BLaER1 treated with 17β-estradiol and CSF1 and Interleukin-3, amounts not matched to agents 10 nM and 100 nM (cell line): Measurements from ENCODE around the gene APBA2.
A peak's percentile ranks its signal among the peaks of the same experiment; 100 is the strongest.

Experiments used
- H3K27ac ChIP-seq, 11 experiments: shearing (Covaris generic); formaldehyde crosslinking; 2 replicates each; pipeline ENCODE4 v1.8.1; 2022
- H3K27me3 ChIP-seq, 11 experiments: shearing (Covaris generic); formaldehyde crosslinking; 2 replicates each; pipeline ENCODE4 v1.8.1; 2022
- H3K36me3 ChIP-seq, 11 experiments: shearing (Covaris generic); formaldehyde crosslinking; 2 replicates each; pipeline ENCODE4 v1.8.1; 2022
- H3K4me1 ChIP-seq, 10 experiments: shearing (Covaris generic); formaldehyde crosslinking; 2 replicates each; pipeline ENCODE4 v1.8.1; 2022
- H3K4me2 ChIP-seq, 11 experiments: shearing (Covaris generic); formaldehyde crosslinking; 2 replicates each; pipeline ENCODE4 v1.8.1; 2022
- H3K4me3 ChIP-seq, 10 experiments: shearing (Covaris generic); formaldehyde crosslinking; 2 replicates each; pipeline ENCODE4 v1.8.1; 2022
- H3K9ac ChIP-seq, 11 experiments: shearing (Covaris generic); formaldehyde crosslinking; 2 replicates each; pipeline ENCODE4 v1.8.1; 2022
- H3K9me3 ChIP-seq, 11 experiments: shearing (Covaris generic); formaldehyde crosslinking; replicated peaks in 1 of 11; 2 replicates each; pipeline ENCODE4 v1.8.1; 2022
- H4K20me1 ChIP-seq, 11 experiments: shearing (Covaris generic); formaldehyde crosslinking; 2 replicates each; pipeline ENCODE4 v1.8.1; 2022
- Cebpa-rat ChIP-seq, 11 experiments: shearing (Covaris generic); IDR thresholded peaks; 2 replicates each; pipeline ENCODE4 v1.8.1; 2022

APBA2 gene

GRCh38 chr15:28915041-28915810 lies 29.5 kb downstream of the APBA2 start:
- Histone ChIP-seq H3K27ac (no peak overlapping the region), H3K4me1 (peaks cover under 1 to 56% (median 36%) of the 10 kb centered on the region in 10 experiments; a peak in 18 of 20 replicates), H3K9me3 (no peaks in the 10 kb centered on the region), H4K20me1 (peaks cover 0 to 78% (median 41%) of the 10 kb centered on the region in 11 experiments; a peak in 17 of 22 replicates), H3K9ac (no peak overlapping the region), H3K4me2 (peak overlapping the region in 1 of 11 experiments; percentile 55; a peak in 2 of 22 replicates), H3K4me3 (no peak overlapping the region), H3K27me3 (no peaks in the 10 kb centered on the region; a peak in 1 of 22 replicates), H3K36me3 (no peaks in the 10 kb centered on the region)
- no peak for TF ChIP-seq Cebpa-rat (IDR thresholded peaks at IDR 0.05)

GRCh38 chr15:28915935-28916334 lies 30.2 kb downstream of the APBA2 start:
- H3K9ac ChIP-seq, result no peak overlapping the region
- no peak overlapping the region for H3K4me2 ChIP-seq
- H3K4me1 ChIP-seq, result peaks cover 8 to 63% (median 43%) of the 10 kb centered on the region in 10 experiments
- H4K20me1 ChIP-seq, result peaks cover 0 to 85% (median 48%) of the 10 kb centered on the region in 11 experiments; a peak in 17 of 22 replicates
- H3K27me3 ChIP-seq, result no peaks in the 10 kb centered on the region; a peak in 1 of 22 replicates
- TF ChIP-seq Cebpa-rat (IDR thresholded peaks at IDR 0.05), result no peak
- H3K4me3 ChIP-seq, result no peak overlapping the region
- H3K27ac ChIP-seq, result no peak overlapping the region
- no peaks in the 10 kb centered on the region for H3K9me3 ChIP-seq
- no peaks in the 10 kb centered on the region for H3K36me3 ChIP-seq

- TF ChIP-seq Cebpa-rat (IDR thresholded peaks at IDR 0.05), result no peak
- Histone ChIP-seq H3K9me3 (no peaks in the 10 kb centered on the region), H3K4me2 (peak overlapping the region in 6 of 11 experiments; percentile 0 to 49 (median 30); a peak in 8 of 22 replicates), H3K4me1 (peaks cover 9 to 76% (median 57%) of the 10 kb centered on the region in 10 experiments), H3K36me3 (peaks cover 0 to 11% (median 0%) of the 10 kb centered on the region in 11 experiments; a peak in 4 of 22 replicates), H4K20me1 (peaks cover 0 to 87% (median 59%) of the 10 kb centered on the region in 11 experiments; a peak in 17 of 22 replicates), H3K27me3 (peaks cover 0 to 10% (median 0%) of the 10 kb centered on the region in 11 experiments; a peak in 1 of 22 replicates), H3K4me3 (no peak overlapping the region), H3K9ac (no peak overlapping the region), H3K27ac (no peak overlapping the region)
These were observed 32.0 kb downstream of the APBA2 start for GRCh38 chr15:28917791-28918140.

GRCh38 chr15:28918141-28918983 lies 32.6 kb downstream of the APBA2 start:
- peaks cover 0 to 83% (median 56%) of the 10 kb centered on the region in 11 experiments; a peak in 17 of 22 replicates for H4K20me1 ChIP-seq
- peaks cover 9 to 77% (median 57%) of the 10 kb centered on the region in 10 experiments for H3K4me1 ChIP-seq
- no peak overlapping the region for H3K9ac ChIP-seq
- H3K27ac ChIP-seq, result no peak overlapping the region
- H3K36me3 ChIP-seq, result peaks cover 0 to 11% (median 0%) of the 10 kb centered on the region in 11 experiments; a peak in 4 of 22 replicates
- no peaks in the 10 kb centered on the region for H3K9me3 ChIP-seq
- no peak for TF ChIP-seq Cebpa-rat (IDR thresholded peaks at IDR 0.05)
- H3K27me3 ChIP-seq, result peaks cover 0 to 10% (median 0%) of the 10 kb centered on the region in 11 experiments; a peak in 1 of 22 replicates
- peak overlapping the region in 10 of 11 experiments; percentile 64 to 80 (median 71); a peak in 17 of 22 replicates for H3K4me2 ChIP-seq
- no peak overlapping the region for H3K4me3 ChIP-seq

- Histone ChIP-seq H3K9me3 (no peaks in the 10 kb centered on the region), H3K9ac (peak overlapping the region in 3 of 11 experiments; percentile 27 to 44 (median 37); a peak in 6 of 22 replicates), H3K4me3 (peak overlapping the region in 2 of 10 experiments; percentile 17 to 36; a peak in 2 of 20 replicates), H4K20me1 (peaks cover 0 to 80% (median 48%) of the 10 kb centered on the region in 11 experiments; a peak in 17 of 22 replicates), H3K27ac (peak overlapping the region in 3 of 11 experiments; percentile 21 to 30 (median 21); a peak in 1 of 22 replicates), H3K4me1 (peaks cover 9 to 74% (median 52%) of the 10 kb centered on the region in 10 experiments), H3K4me2 (peak overlapping the region; percentile 64 to 80 (median 72)), H3K36me3 (peaks cover 0 to 11% (median 0%) of the 10 kb centered on the region in 11 experiments; a peak in 4 of 22 replicates), H3K27me3 (peaks cover 0 to 10% (median 0%) of the 10 kb centered on the region in 11 experiments; a peak in 1 of 22 replicates)
- no peak for TF ChIP-seq Cebpa-rat (IDR thresholded peaks at IDR 0.05)
These were observed 33.4 kb downstream of the APBA2 start for GRCh38 chr15:28919201-28919635.

GRCh38 chr15:28919679-28920655 lies 34.2 kb downstream of the APBA2 start:
- H4K20me1 ChIP-seq, result peaks cover 0 to 74% (median 43%) of the 10 kb centered on the region in 11 experiments; a peak in 17 of 22 replicates
- H3K9ac ChIP-seq, result peak overlapping the region in 2 of 11 experiments; percentile 37 to 44; a peak in 2 of 22 replicates
- no peak for TF ChIP-seq Cebpa-rat (IDR thresholded peaks at IDR 0.05)
- H3K27me3 ChIP-seq, result peaks cover 0 to 10% (median 0%) of the 10 kb centered on the region in 11 experiments; a peak in 1 of 22 replicates
- H3K9me3 ChIP-seq, result no peaks in the 10 kb centered on the region
- peak overlapping the region; percentile 64 to 80 (median 72) for H3K4me2 ChIP-seq
- H3K4me3 ChIP-seq, result no peak overlapping the region
- H3K27ac ChIP-seq, result peak overlapping the region in 2 of 11 experiments; percentile 21 to 30; a peak in 1 of 22 replicates
- peaks cover 9 to 67% (median 46%) of the 10 kb centered on the region in 10 experiments for H3K4me1 ChIP-seq
- peaks cover 0 to 11% (median 0%) of the 10 kb centered on the region in 11 experiments; a peak in 4 of 22 replicates for H3K36me3 ChIP-seq

- Histone ChIP-seq H3K27ac (no peak overlapping the region), H3K9me3 (no peaks in the 10 kb centered on the region), H3K4me2 (peak overlapping the region; percentile 25 to 80 (median 70); a peak in 21 of 22 replicates)
These were observed 35.1 kb downstream of the APBA2 start for GRCh38 chr15:28920781-28921331.

More at GRCh38 chr15:28920781-28921331, 35.1 kb downstream of the APBA2 start:
- TF ChIP-seq Cebpa-rat (IDR thresholded peaks at IDR 0.05), result no peak
- peaks cover 0 to 11% (median 0%) of the 10 kb centered on the region in 11 experiments; a peak in 5 of 22 replicates for H3K36me3 ChIP-seq
- peaks cover 0 to 13% (median 0%) of the 10 kb centered on the region in 11 experiments; a peak in 1 of 22 replicates for H3K27me3 ChIP-seq
- H3K4me1 ChIP-seq, result peaks cover 9 to 66% (median 46%) of the 10 kb centered on the region in 10 experiments
- H3K9ac ChIP-seq, result no peak overlapping the region
- peaks cover 0 to 69% (median 43%) of the 10 kb centered on the region in 11 experiments; a peak in 17 of 22 replicates for H4K20me1 ChIP-seq
- no peak overlapping the region for H3K4me3 ChIP-seq
